CD4-positive, alpha-beta T cell treated with Interleukin-12 subunit alpha and Interleukin-12 subunit beta, for 1 hour (primary cell): Measurements from ENCODE around the gene RPS3A.
"Not testable (repeated sequence)": the region's sequence is repeated elsewhere in the genome, so short reads cannot be mapped to it uniquely, and the experiment has no call there.

Experiments
- DNase-seq: peaks from one replicate; pipeline ENCODE4 v3.0.0-alpha.2; 2020

The RPS3A gene

GRCh38 chr4:151117371-151117962, 18.0 kb downstream of the RPS3A start:
- peak; percentile 62 for DNase-seq

GRCh38 chr4:151129796-151130195, 30.4 kb downstream of the RPS3A start:
- DNase-seq = no peak

- no peak for DNase-seq
Observed at GRCh38 chr4:151133311-151133710, 33.9 kb downstream of the RPS3A start.

- not testable (repeated sequence) for DNase-seq
Observed at GRCh38 chr4:151136048-151136447, 36.6 kb downstream of the RPS3A start.

- DNase-seq = no peak
Observed at GRCh38 chr4:151139814-151140213, 40.4 kb downstream of the RPS3A start.

- DNase-seq = no peak
Observed at GRCh38 chr4:151142758-151143157, 43.3 kb downstream of the RPS3A start.

- DNase-seq = no peak
Observed at GRCh38 chr4:151143162-151143561, 43.7 kb downstream of the RPS3A start.

- no peak for DNase-seq
Observed at GRCh38 chr4:151143811-151144210, 44.4 kb downstream of the RPS3A start.

GRCh38 chr4:151144329-151145072, 45.1 kb downstream of the RPS3A start:
- DNase-seq = no peak

GRCh38 chr4:151147000-151147399, 47.6 kb downstream of the RPS3A start:
- DNase-seq = no peak

GRCh38 chr4:151148261-151148660, 48.8 kb downstream of the RPS3A start:
- no peak for DNase-seq

- DNase-seq = no peak
Observed at GRCh38 chr4:151150821-151151580, 51.6 kb downstream of the RPS3A start.

GRCh38 chr4:151152028-151152427, 52.6 kb downstream of the RPS3A start:
- DNase-seq = no peak

- no peak for DNase-seq
Observed at GRCh38 chr4:151153585-151153984, 54.2 kb downstream of the RPS3A start.
